ENCODE measurements around the gene PGGT1B. TPM values are rescaled to one million over a fixed set of nuclear protein-coding genes. Genes with fewer than 3 reads are reported as not detected.

PGGT1B gene
- total and polyA plus RNA-seq, 2 donors from 2014 or later: 7.1 to 51.1 TPM

DNA sequence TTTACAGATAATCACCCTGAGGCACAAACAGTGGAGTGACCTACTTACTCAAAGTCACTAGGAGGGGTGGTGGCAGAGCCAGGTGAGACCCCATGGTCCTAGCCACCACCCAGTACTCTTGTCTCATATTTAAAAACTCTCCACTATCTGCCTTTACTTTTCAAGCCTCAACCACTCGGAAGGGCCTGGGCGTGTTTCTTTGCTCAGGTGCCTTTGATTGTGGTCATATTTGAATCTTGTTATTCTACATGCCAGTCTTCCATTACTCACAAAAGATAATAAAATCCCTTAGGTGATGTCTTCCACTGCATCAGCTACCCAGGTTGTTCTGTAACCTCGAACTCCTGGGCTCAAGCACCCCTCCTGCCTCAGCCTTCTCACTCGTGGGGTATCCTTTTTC, 72.3 kb downstream of the PGGT1B start:
- no peak for FAIRE-seq
- Histone ChIP-seq H3K27ac (ENCODE audit: low read depth in 2 of 2, low read length in 2 of 2) (no peak overlapping the region), H3K36me3 (ENCODE audit: control insufficient read depth in 2 of 3, insufficient read depth in 3 of 3, low read length in 3 of 3) (no peaks in the 10 kb centered on the region), H3K27me3 (ENCODE audit: control insufficient read depth, insufficient read depth, low read length) (no peaks in the 10 kb centered on the region), H3K4me3 (ENCODE audit: low read length in 3 of 3) (no peak overlapping the region), H3K9ac (ENCODE audit: low read length in 3 of 3) (no peak overlapping the region), H3K9me3 (ENCODE audit: control insufficient read depth in 2 of 3, insufficient read depth in 1 of 3, low read length in 3 of 3) (no peaks in the 10 kb centered on the region), H3K4me1 (ENCODE audit: control insufficient read depth in 2 of 3, insufficient read depth in 2 of 3, low read depth in 1 of 3, low read length in 3 of 3) (no peaks in the 10 kb centered on the region)
- no peak for TF ChIP-seq CTCF (IDR thresholded peaks at IDR 0.05; ENCODE audit: borderline replicate concordance, extremely low read depth, insufficient read depth)
- no peak for DNase-seq
- intact Hi-C loops (cut with DNase I): no loop called here

DNA sequence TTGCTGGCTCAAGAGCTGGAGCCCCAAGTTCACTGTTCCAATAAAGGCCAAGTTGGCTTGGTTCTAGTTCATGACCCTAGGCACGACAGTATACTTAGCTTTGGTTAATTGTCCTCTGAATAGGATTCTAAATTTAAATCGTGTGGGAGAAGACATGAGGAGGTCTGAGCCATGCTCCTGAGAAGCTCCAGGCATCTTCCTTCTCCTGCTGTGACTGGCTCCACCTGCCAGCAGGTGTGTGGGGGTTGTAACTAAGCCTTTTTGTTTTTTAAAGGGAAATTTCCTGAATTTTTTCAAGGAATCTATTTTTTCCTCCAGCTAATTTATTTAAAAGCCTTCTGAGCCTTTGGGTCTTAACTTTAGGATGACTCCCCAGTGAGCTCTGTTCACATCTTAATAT, 72.8 kb downstream of the PGGT1B start:
- no peaks in the 10 kb centered on the region for H3K36me3 ChIP-seq (ENCODE audit: control insufficient read depth in 2 of 3, insufficient read depth in 3 of 3, low read length in 3 of 3)
- intact Hi-C loops (cut with DNase I): no loop called here
- no peaks in the 10 kb centered on the region for H3K4me1 ChIP-seq (ENCODE audit: control insufficient read depth in 2 of 3, insufficient read depth in 2 of 3, low read depth in 1 of 3, low read length in 3 of 3)
- no peak overlapping the region for H3K27ac ChIP-seq (ENCODE audit: low read depth in 2 of 2, low read length in 2 of 2)
- FAIRE-seq: no peak
- no peak overlapping the region for H3K9ac ChIP-seq (ENCODE audit: low read length in 3 of 3)
- DNase-seq: no peak
- no peak overlapping the region for H3K4me3 ChIP-seq (ENCODE audit: low read length in 3 of 3)
- H3K27me3 ChIP-seq (ENCODE audit: control insufficient read depth, insufficient read depth, low read length): no peaks in the 10 kb centered on the region
- TF ChIP-seq CTCF (IDR thresholded peaks at IDR 0.05; ENCODE audit: borderline replicate concordance, extremely low read depth, insufficient read depth): no peak
- no peaks in the 10 kb centered on the region for H3K9me3 ChIP-seq (ENCODE audit: control insufficient read depth in 2 of 3, insufficient read depth in 1 of 3, low read length in 3 of 3)

GRCh38 chr5:115186794-115187193, 75.9 kb downstream of the PGGT1B start:
- H3K9ac ChIP-seq (ENCODE audit: low read length in 3 of 3): no peak overlapping the region
- H3K9me3 ChIP-seq (ENCODE audit: control insufficient read depth in 2 of 3, insufficient read depth in 1 of 3, low read length in 3 of 3): peaks cover 0 to under 1% (median 0%) of the 10 kb centered on the region in 3 donors
- no peaks in the 10 kb centered on the region for H3K36me3 ChIP-seq (ENCODE audit: control insufficient read depth in 2 of 3, insufficient read depth in 3 of 3, low read length in 3 of 3)
- H3K27me3 ChIP-seq (ENCODE audit: control insufficient read depth, insufficient read depth, low read length): peaks cover 8% of the 10 kb centered on the region
- intact Hi-C loops (cut with DNase I): no loop called here
- no peak overlapping the region for H3K4me3 ChIP-seq (ENCODE audit: low read length in 3 of 3)
- H3K27ac ChIP-seq (ENCODE audit: low read depth in 2 of 2, low read length in 2 of 2): no peak overlapping the region
- no peaks in the 10 kb centered on the region for H3K4me1 ChIP-seq (ENCODE audit: control insufficient read depth in 2 of 3, insufficient read depth in 2 of 3, low read depth in 1 of 3, low read length in 3 of 3)
- no peak for DNase-seq
- no peak for TF ChIP-seq CTCF (IDR thresholded peaks at IDR 0.05; ENCODE audit: borderline replicate concordance, extremely low read depth, insufficient read depth)
- no peak for FAIRE-seq

DNA sequence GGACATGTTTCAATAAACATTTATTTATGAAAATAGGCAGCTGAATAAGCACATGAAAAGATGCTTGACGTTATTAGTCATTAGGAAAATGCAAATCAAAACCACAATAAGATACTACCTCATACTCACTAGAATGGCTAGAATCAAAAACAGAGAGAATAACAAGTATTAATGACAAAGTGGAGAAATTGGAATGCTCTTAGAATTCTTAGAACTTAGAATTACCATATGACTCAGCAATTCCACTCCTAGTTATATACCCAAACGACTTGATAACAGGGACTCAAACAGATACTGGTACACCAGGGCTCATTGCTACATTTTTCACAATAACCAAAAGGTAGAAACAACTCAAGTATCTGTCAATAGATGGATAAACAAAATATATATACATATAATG, 77.9 kb downstream of the PGGT1B start:
- no peaks in the 10 kb centered on the region for H3K4me1 ChIP-seq (ENCODE audit: control insufficient read depth in 2 of 3, insufficient read depth in 2 of 3, low read depth in 1 of 3, low read length in 3 of 3)
- H3K9me3 ChIP-seq (ENCODE audit: control insufficient read depth in 2 of 3, insufficient read depth in 1 of 3, low read length in 3 of 3): peaks cover 0 to 2% (median 0%) of the 10 kb centered on the region in 3 donors
- intact Hi-C loops (cut with DNase I): no loop called here
- no peak overlapping the region for H3K27ac ChIP-seq (ENCODE audit: low read depth in 2 of 2, low read length in 2 of 2)
- no peak overlapping the region for H3K4me3 ChIP-seq (ENCODE audit: low read length in 3 of 3)
- H3K27me3 ChIP-seq (ENCODE audit: control insufficient read depth, insufficient read depth, low read length): peaks cover 20% of the 10 kb centered on the region
- TF ChIP-seq CTCF (IDR thresholded peaks at IDR 0.05; ENCODE audit: borderline replicate concordance, extremely low read depth, insufficient read depth): no peak
- DNase-seq: no peak
- no peak for FAIRE-seq
- H3K9ac ChIP-seq (ENCODE audit: low read length in 3 of 3): no peak overlapping the region
- H3K36me3 ChIP-seq (ENCODE audit: control insufficient read depth in 2 of 3, insufficient read depth in 3 of 3, low read length in 3 of 3): no peaks in the 10 kb centered on the region

Data from kidney (tissue), 14 donors.